PC-9 (cell line): ENCODE measurements around the gene ARGLU1.

Experiments
- EZH2 ChIP-seq: fragments of 200-600 bp; sonication (generic); IDR thresholded peaks from 2 replicates; pipeline ENCODE4 v1.8.0; 2017; ENCODE audit warnings: antibody characterized with exemption, low read depth
- TF ChIP-seq, protein P1 (sequence below): fragments of 200-600 bp; sonication (generic); conservative IDR thresholded peaks from 2 replicates; pipeline ENCODE4 v1.6.1; 2017; ENCODE audit warnings: mixed run types, antibody characterized with exemption, mild to moderate bottlenecking, moderate library complexity

DNA sequence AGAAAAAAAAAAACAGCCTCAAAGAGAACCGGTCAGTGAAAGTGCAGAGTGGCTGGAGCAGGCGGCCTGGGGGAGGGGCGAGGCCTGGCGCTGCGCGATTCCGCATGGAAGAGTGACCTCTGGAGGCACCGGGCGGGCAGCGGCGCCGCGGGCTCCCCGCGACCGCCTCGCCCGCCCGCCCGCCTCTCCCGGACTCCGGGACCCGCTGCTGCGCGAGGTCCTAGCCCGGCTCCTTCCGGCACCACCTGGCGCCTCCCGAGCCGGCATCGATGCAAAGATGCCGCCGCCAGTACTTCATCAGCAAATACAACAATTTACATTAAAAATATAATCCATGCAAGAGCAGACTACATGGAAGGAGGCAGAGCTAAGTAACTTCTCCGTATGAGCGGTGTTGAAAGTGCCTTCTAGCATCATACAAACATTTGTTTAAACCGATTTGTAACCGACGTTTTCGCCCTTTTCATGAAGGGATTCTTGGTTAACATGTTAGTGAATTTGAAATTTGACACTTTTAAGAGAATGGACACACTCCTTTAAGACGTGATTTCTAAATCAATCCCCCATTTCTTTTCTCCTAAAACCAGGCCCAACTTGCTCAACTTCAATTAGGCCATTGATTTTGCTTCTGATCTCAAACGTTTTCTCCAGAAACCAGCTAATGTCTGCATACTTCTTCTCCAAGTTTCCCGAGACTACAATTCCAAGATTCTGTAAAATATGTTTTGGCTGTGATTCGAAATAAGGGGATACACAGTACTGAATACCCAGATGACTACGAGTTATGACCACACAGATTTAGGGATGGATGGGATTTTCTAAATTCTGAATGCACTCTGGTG lies 34.6 kb downstream of the ARGLU1 start:
- TF ChIP-seq, protein P1, sequence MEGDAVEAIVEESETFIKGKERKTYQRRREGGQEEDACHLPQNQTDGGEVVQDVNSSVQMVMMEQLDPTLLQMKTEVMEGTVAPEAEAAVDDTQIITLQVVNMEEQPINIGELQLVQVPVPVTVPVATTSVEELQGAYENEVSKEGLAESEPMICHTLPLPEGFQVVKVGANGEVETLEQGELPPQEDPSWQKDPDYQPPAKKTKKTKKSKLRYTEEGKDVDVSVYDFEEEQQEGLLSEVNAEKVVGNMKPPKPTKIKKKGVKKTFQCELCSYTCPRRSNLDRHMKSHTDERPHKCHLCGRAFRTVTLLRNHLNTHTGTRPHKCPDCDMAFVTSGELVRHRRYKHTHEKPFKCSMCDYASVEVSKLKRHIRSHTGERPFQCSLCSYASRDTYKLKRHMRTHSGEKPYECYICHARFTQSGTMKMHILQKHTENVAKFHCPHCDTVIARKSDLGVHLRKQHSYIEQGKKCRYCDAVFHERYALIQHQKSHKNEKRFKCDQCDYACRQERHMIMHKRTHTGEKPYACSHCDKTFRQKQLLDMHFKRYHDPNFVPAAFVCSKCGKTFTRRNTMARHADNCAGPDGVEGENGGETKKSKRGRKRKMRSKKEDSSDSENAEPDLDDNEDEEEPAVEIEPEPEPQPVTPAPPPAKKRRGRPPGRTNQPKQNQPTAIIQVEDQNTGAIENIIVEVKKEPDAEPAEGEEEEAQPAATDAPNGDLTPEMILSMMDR = peak; percentile 66; the same call in 1 of the 2 replicates
- no peak for TF ChIP-seq EZH2
